ENCODE measurements around the gene RAB11FIP4.

The RAB11FIP4 gene

GRCh38 chr17:31566247-31566991 lies 174.9 kb downstream of the RAB11FIP4 start:
- no peak for TF ChIP-seq CTCF (IDR thresholded peaks at IDR 0.05; ENCODE audit: extremely low read depth, insufficient read depth, missing control alignments)
- in situ Hi-C loops (cut with MboI; ENCODE audit: low pct_unique_long_range_greater_than_20kb, low sequenced_read_pairs, unreplicated experiment) = no loop called here
- DNase-seq (ENCODE audit: low spot score) = no peak

GRCh38 chr17:31566992-31567373 lies 175.5 kb downstream of the RAB11FIP4 start:
- TF ChIP-seq CTCF (IDR thresholded peaks at IDR 0.05; ENCODE audit: extremely low read depth, insufficient read depth, missing control alignments) = no peak
- DNase-seq (ENCODE audit: low spot score) = no peak
- in situ Hi-C loops (cut with MboI; ENCODE audit: low pct_unique_long_range_greater_than_20kb, low sequenced_read_pairs, unreplicated experiment) = no loop called here

- in situ Hi-C loops (cut with MboI; ENCODE audit: low pct_unique_long_range_greater_than_20kb, low sequenced_read_pairs, unreplicated experiment) = no loop called here
- no peak for TF ChIP-seq CTCF (IDR thresholded peaks at IDR 0.05; ENCODE audit: extremely low read depth, insufficient read depth, missing control alignments)
- DNase-seq (ENCODE audit: low spot score) = no peak
Observed at GRCh38 chr17:31568121-31568520, 176.6 kb downstream of the RAB11FIP4 start.

- no peak for TF ChIP-seq CTCF (IDR thresholded peaks at IDR 0.05; ENCODE audit: extremely low read depth, insufficient read depth, missing control alignments)
- DNase-seq (ENCODE audit: low spot score) = no peak
- in situ Hi-C loops (cut with MboI; ENCODE audit: low pct_unique_long_range_greater_than_20kb, low sequenced_read_pairs, unreplicated experiment) = no loop called here
Observed at GRCh38 chr17:31568539-31568938, 177.1 kb downstream of the RAB11FIP4 start.

- no peak for TF ChIP-seq CTCF (IDR thresholded peaks at IDR 0.05; ENCODE audit: extremely low read depth, insufficient read depth, missing control alignments)
- no peak for DNase-seq (ENCODE audit: low spot score)
- in situ Hi-C loops (cut with MboI; ENCODE audit: low pct_unique_long_range_greater_than_20kb, low sequenced_read_pairs, unreplicated experiment) = no loop called here
Observed at GRCh38 chr17:31570231-31570630, 178.8 kb downstream of the RAB11FIP4 start.

GRCh38 chr17:31570951-31571892 lies 179.7 kb downstream of the RAB11FIP4 start:
- in situ Hi-C loops (cut with MboI; ENCODE audit: low pct_unique_long_range_greater_than_20kb, low sequenced_read_pairs, unreplicated experiment) = no loop called here
- no peak for DNase-seq (ENCODE audit: low spot score)
- no peak for TF ChIP-seq CTCF (IDR thresholded peaks at IDR 0.05; ENCODE audit: extremely low read depth, insufficient read depth, missing control alignments)
